ENCODE data around the gene TLCD1.
"Not testable (repeated sequence)": the region's sequence is repeated elsewhere in the genome, so short reads cannot be mapped to it uniquely, and the experiment has no call there.

The TLCD1 gene

GRCh38 chr17:28746611-28747050 lies 20.6 kb upstream of the TLCD1 start:
- DNase-seq (ENCODE audit: low read depth), result no peak

DNA sequence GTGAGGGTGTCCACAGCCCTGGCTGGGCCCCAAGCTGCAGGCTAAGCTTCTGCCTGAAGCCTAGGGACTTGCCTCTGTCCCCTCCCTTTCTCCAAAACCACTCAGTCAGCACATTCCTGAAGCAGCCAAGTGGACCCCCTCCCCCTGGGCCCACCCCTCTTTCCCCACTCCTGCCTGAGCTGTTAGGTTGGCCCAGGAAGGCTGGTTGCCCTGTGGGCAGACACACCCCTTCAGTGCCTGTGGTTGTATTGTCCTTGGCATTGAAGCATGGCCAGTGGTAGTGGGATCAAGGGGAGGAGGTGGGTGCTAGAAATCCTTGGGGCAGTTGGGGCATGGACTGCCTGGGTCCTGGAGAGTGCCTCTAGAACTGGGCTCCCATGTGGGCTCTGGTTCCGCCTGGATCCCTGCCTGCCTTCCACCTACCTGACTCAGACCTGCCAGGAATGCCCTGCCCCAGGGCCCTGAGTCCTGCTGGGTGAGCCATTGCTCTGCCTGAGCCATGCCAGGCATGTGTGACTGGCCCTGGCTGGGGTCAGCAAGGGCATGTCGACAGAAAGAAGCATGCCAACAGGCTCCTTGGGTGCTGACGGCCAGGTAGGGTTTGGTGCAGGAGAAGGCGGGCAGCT lies 19.9 kb upstream of the TLCD1 start:
- DNase-seq (ENCODE audit: low read depth), result no peak

- peak; percentile 28 for DNase-seq (ENCODE audit: low read depth)
Observed at GRCh38 chr17:28744972-28745785, 19.1 kb upstream of the TLCD1 start.

DNA sequence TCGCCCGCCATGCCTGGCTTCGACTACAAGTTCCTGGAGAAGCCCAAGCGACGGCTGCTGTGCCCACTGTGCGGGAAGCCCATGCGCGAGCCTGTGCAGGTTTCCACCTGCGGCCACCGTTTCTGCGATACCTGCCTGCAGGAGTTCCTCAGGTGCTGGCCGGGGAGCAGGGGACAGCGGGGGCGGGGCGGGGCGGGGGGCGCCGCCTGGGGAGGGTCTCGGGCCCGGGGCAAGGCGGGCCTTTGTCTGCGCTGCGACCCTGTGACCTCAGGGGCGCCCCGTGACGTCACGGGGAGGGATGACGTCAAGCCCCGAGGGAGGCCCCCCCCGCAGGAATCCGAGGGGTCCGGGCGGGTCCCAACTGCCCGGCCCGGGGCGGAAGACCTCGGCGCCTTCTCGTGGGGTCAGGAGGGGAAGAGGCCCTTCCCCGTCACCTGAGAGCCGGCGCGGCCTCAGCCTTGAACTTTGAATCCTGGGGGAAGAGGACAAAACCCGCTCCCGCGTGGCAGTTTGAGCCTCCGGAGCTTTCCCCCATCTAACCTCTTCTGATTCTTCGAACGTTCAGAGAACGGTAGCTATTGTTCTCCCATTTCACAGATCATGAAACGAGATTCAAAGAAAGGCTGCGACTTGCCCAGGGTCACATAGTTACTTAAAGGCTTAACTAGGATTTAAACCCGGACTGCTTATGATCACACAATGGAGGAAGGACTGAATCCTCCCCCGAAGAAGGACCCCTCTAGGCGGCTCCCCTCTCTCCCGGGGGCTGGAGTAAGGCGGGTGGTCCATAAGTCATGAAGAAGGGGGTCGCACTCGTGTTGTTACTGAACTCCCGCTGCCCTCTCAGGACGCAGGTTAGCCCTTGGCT lies 18.3 kb upstream of the TLCD1 start:
- no peak for DNase-seq (ENCODE audit: low read depth)

GRCh38 chr17:28743243-28744103 lies 17.4 kb upstream of the TLCD1 start, which contains the start of gene TRAF4:
TRAF4 (plus strand) TSS chr17:28744011; CDS start chr17:28744113, 102 bp downstream.
- DNase-seq (ENCODE audit: low read depth), result peak; percentile 75

DNA sequence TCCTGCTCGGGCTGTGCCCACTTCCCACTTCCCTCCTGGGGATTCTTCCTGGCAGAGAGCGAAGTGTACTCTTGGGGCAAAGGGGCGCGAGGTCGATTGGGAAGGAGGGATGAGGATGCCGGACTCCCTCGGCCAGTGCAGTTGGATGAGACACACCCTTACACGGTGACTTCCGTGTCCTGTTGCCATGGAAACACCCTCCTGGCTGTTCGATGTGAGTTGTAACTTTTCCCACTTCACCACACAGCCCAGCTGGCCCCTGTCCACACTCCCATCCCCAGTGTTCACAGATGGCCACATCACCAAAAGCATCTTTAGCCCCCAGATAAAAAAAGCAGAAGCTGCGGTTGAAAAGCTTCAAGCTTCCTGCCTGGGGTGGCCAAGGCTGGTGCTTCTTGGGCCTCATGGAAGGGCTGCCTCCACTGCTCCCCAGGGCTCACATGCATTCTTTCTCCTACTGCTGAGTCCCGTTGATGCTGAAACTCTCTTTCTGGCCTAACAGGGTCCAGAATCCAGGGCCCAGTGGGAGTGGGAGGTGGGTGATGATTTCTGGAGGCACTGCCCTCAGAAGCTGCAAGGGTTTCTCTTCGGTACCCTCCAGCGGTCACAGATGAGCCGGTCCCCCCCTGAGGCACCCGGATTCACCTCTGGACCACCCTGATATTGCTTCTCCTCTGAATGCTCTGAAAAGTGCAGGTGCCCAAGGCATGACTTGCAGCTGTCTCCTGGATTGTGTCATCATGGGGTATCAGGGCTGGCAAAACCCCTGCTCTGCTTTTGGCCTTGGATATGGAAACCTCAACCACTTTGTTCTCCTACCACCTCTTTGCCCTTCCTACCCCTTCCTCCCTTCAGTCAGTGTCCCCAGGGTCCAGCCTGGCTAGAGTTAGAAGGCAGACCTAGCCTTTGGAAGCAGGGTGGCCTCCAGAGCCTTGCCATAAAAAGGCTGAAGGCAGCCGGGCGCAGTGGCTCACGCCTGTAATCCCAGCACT lies 15.6 kb upstream of the TLCD1 start:
- no peak for DNase-seq (ENCODE audit: low read depth)

DNA sequence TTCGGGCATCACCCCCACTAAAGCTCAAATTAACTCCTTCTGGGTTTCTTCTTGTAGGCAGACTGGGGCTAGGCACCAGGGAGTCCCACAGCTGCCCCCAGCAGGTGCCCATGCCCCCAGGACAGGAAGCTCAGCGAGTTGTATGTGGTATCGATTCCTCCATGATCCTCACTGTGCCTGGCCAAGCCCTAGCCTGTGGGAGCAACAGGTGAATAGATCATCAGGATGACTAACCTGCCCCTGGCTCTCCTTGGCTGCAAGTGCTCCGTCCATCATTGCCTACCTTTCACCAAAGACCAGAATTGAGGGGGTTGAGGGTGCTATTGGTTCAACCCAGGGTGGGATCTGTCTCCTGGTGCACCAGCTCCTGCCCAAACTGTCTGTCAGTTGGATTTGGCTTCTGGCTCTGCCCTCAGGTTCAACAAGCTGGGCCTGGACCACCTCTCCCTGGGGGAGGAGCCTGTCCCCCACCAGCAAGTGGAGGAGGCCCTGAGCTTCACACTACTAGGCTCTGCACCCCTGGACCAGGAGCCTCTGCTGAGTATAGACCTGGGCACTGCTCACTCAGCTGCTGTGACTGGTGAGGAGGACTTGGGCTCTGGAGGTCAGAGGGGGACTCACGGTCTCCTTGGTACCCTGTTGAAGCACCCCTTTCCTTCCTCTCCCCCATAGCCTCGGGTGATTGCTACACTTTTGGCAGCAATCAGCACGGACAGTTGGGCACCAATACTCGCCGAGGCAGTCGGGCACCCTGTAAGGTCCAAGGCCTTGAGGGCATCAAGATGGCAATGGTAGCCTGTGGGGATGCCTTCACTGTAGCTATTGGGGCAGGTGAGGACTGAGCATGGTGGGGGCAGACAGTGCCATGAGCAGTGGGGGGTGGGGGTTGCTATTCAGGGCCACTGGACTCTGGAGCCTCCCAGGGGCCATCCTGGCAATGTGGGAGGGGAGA lies 14.6 kb upstream of the TLCD1 start:
- DNase-seq (ENCODE audit: low read depth), result no peak

- no peak for DNase-seq (ENCODE audit: low read depth)
Observed at GRCh38 chr17:28738680-28739384, 12.8 kb upstream of the TLCD1 start.

- no peak for DNase-seq (ENCODE audit: low read depth)
Observed at GRCh38 chr17:28737770-28738679, 12.0 kb upstream of the TLCD1 start.

DNA sequence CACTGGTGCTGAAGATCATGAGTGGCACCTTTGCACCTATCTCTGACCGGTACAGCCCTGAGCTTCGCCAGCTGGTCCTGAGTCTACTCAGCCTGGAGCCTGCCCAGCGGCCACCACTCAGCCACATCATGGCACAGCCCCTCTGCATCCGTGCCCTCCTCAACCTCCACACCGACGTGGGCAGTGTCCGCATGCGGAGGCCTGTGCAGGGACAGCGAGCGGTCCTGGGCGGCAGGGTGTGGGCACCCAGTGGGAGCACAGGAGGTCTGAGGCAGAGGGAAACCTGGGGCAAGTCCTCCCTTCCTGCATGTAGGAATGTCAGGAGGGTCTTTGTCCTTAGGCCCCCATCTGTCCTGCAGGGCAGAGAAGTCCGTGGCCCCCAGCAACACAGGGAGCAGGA lies 11.3 kb upstream of the TLCD1 start:
- DNase-seq (ENCODE audit: low read depth), result no peak

GRCh38 chr17:28735913-28736769 lies 10.1 kb upstream of the TLCD1 start:
- not testable (repeated sequence) for DNase-seq (ENCODE audit: low read depth)

GRCh38 chr17:28735242-28735722 lies 9.2 kb upstream of the TLCD1 start:
- DNase-seq (ENCODE audit: low read depth), result no peak

GRCh38 chr17:28734712-28735241 lies 8.7 kb upstream of the TLCD1 start:
- no peak for DNase-seq (ENCODE audit: low read depth)

DNA sequence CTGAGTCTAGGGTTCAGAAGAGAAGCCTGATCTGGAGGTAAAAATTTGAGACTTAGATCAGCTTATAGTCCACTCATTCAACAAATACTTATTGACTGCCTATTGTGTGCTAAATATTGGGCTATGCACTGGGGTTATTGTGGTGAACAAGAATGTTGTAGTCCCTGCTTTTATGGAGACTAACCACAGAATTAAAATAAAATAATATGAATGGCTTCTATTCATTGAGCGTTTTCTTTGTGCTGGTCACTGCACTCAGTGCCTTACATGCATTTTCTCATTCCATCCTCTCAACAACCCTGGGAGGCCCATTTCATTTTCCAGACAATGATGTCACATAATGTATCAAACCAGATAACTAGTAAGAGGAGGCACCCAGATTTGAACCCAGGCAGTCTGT lies 7.3 kb upstream of the TLCD1 start:
- no peak for DNase-seq (ENCODE audit: low read depth)

GRCh38 chr17:28729950-28730330 lies 3.9 kb upstream of the TLCD1 start:
- DNase-seq (ENCODE audit: low read depth), result no peak

All from fibroblast of the conjunctiva (primary cell).